CD4-positive, alpha-beta T cell (primary cell): ENCODE data around the gene HCFC1R1. TPM values are rescaled to one million over a fixed set of nuclear protein-coding genes. Genes with fewer than 3 reads are reported as not detected.

Source experiments
- ATAC-seq: fragments of 200-7000 bp; cut with Tn5 transposase; one replicate; pipeline ENCODE4 v1.10.0; 2022; ENCODE audit warnings: mild to moderate bottlenecking; ENCODE audit not compliant: poor library complexity
- CTCF ChIA-PET: fragments of 350-600 bp; sonication (Branson Sonifier 250); formaldehyde crosslinking; loops from one replicate; lab custom pipeline; 2021; ENCODE audit warnings: antibody characterized with exemption, inconsistent platforms; lab: Charles Lee
- POLR2A ChIA-PET: fragments of 350-600 bp; sonication (Branson Sonifier 250); formaldehyde crosslinking; loops from one replicate; lab custom pipeline; 2021; ENCODE audit warnings: antibody characterized with exemption, inconsistent platforms; lab: Charles Lee
- DNase-seq, 14 experiments: peaks; one replicate each; pipeline ENCODE4 v3.0.0-alpha.2; 2013 to 2020; ENCODE audit warnings: mixed read lengths in 2 of 14
- H3K27ac ChIP-seq, 2 donors: one replicate each; pipeline versions ENCODE4 v1.5.1 to v1.7.0; 2013; ENCODE audit warnings: low read length in 2 of 2, low read depth in 1 of 2, mild to moderate bottlenecking in 1 of 2
- H3K27me3 ChIP-seq, 2 experiments: 1 replicate in 1 of 2; 2 replicates in 1 of 2; pipeline versions ENCODE4 v1.6.1 to v1.7.0; 2013; ENCODE audit warnings: low read length in 2 of 2, control low read depth in 1 of 2, mild to moderate bottlenecking in 1 of 2, moderate library complexity in 1 of 2; ENCODE audit not compliant: insufficient read depth in 2 of 2, control insufficient read depth in 1 of 2
- H3K36me3 ChIP-seq: one replicate; pipeline ENCODE4 v1.6.1; 2013; ENCODE audit warnings: low read length, control low read depth; ENCODE audit not compliant: insufficient read depth
- H3K4me1 ChIP-seq: one replicate; pipeline ENCODE4 v1.6.1; 2013; ENCODE audit warnings: low read length, control low read depth; ENCODE audit not compliant: insufficient read depth
- H3K4me3 ChIP-seq: one replicate; pipeline ENCODE4 v1.5.1; 2013; ENCODE audit warnings: mild to moderate bottlenecking, low read length, moderate library complexity
- H3K9me3 ChIP-seq, 2 experiments: 1 replicate in 1 of 2; 2 replicates in 1 of 2; pipeline versions ENCODE4 v1.6.1 to v1.7.0; 2013; ENCODE audit warnings: low read length in 2 of 2, mild to moderate bottlenecking in 2 of 2, control low read depth in 1 of 2, moderate library complexity in 1 of 2; ENCODE audit not compliant: control insufficient read depth in 1 of 2, insufficient read depth in 1 of 2
- H3K27ac Mint-ChIP-seq: one replicate; pipeline ENCODE4 v1.8.0; 2020; ENCODE audit warnings: mixed read lengths
- H3K27me3 Mint-ChIP-seq: one replicate; pipeline ENCODE4 v1.8.0; 2021; ENCODE audit warnings: mixed read lengths
- H3K36me3 Mint-ChIP-seq: one replicate; pipeline ENCODE4 v1.8.0; 2021; ENCODE audit warnings: low read depth, mixed read lengths
- H3K4me1 Mint-ChIP-seq: one replicate; pipeline ENCODE4 v1.8.0; 2021; ENCODE audit warnings: low read depth, mixed read lengths
- H3K4me3 Mint-ChIP-seq: one replicate; pipeline ENCODE4 v1.8.0; 2020; ENCODE audit warnings: mild to moderate bottlenecking, mixed read lengths
- H3K9me3 Mint-ChIP-seq: one replicate; pipeline ENCODE4 v1.8.0; 2020; ENCODE audit warnings: mixed read lengths
- intact Hi-C, 2 experiments: fragments of 100-400 bp; cut with DNase I in 1 of 2; cut with micrococcal nuclease in 1 of 2; formaldehyde crosslinking; loops; one replicate each; pipeline versions ENCODE4 v1.15.1 to v1.9.0; 2023 to 2025; cut with DNase I, micrococcal nuclease
- total RNA-seq, 174 experiments: library from RNA in 2 of 174; stranded (reverse) in 2 of 174; gene quantifications; one replicate each; pipeline ENCODE4 v1.2.3 and lab custom pipeline; 2021 to 2026
- TF ChIP-seq, protein P1 (sequence below): fragments of 200-600 bp; IDR thresholded peaks from one replicate; pipeline ENCODE4 v1.8.0; 2022; ENCODE audit warnings: antibody characterized with exemption, mild to moderate bottlenecking

HCFC1R1 gene
- total RNA-seq, 2 experiments from 2014 or later, result 8.9 to 11.0 TPM

DNA sequence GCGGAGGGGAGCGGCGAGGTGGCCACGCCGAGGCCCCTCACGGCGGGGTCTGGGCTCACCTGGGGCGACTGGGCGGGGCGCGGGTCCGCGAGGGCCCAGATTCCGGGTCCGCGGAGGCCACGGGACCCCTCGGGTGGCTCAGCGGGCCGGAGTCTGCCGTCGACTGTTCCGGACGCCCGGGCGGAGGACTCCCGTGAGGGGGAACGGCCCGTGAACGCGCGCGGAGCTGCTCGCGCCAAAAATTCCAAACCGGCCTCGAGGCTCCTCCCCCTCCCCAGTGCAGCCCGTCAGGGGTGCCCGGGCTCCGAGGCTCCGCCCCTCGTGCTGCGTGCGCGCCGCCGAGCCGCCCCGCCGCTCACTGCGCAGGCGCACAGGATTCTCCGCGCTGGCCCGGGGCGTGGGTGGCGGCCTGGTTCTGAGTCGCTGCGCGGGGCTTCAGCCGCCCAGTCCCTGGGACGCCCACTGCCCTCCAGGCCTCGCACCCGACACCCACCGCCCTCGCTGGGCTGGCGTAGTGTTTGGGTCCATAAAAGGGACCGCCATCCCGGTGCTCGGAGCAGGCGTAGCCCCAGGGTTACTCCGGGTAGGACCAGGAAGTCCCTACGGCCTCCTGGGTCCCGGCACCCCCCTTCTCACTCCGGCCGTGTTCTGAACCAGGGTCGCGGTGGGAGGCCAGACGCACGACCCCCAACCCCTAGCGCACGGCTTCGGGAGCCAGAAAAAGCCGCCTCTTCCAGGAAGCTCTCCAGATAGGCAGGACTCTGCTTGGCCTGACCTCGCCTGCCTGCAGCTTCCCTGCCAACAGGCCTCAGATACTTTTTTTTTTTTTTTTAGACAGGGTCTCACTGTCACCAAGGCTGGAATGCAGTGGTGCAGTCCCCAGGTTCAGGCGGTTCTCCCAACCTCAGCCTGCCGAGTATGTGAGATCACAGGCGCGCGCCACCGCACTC lies 43.2 kb downstream of the HCFC1R1 start, which contains the start of gene PKMYT1:
TSS of gene PKMYT1 (minus strand) at position 220 of the 950 bp plus-strand sequence. CDS start 789 bp downstream, outside the sequence.
- DNase-seq (peak; percentile 86 to 98 (median 94)), ATAC-seq (peak; percentile 95)
- peaks cover 0 to 3% of the 10 kb centered on the region in 2 experiments for H3K27me3 ChIP-seq
- ChIA-PET POLR2A (interaction anchor here (0.6 to 2.1 kb wide), 11 partner anchors 12 to 596 kb away, joined by 3 to 22 read pairs (median 3); partner anchors contain the start of genes KCTD5, KREMEN2, PAQR4 and TNFRSF12A), CTCF (interaction anchor here (0.8 to 1.7 kb wide), 3 partner anchors 10 to 50 kb away, joined by 3 to 4 read pairs (median 3); no protein-coding TSS in a partner anchor)
- TF ChIP-seq, protein P1, sequence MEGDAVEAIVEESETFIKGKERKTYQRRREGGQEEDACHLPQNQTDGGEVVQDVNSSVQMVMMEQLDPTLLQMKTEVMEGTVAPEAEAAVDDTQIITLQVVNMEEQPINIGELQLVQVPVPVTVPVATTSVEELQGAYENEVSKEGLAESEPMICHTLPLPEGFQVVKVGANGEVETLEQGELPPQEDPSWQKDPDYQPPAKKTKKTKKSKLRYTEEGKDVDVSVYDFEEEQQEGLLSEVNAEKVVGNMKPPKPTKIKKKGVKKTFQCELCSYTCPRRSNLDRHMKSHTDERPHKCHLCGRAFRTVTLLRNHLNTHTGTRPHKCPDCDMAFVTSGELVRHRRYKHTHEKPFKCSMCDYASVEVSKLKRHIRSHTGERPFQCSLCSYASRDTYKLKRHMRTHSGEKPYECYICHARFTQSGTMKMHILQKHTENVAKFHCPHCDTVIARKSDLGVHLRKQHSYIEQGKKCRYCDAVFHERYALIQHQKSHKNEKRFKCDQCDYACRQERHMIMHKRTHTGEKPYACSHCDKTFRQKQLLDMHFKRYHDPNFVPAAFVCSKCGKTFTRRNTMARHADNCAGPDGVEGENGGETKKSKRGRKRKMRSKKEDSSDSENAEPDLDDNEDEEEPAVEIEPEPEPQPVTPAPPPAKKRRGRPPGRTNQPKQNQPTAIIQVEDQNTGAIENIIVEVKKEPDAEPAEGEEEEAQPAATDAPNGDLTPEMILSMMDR, result no peak
- no peaks in the 10 kb centered on the region for H3K9me3 Mint-ChIP-seq
- no peaks in the 10 kb centered on the region for H3K27me3 Mint-ChIP-seq
- peak within 1 kb of the TSS; percentile 82 for H3K4me3 Mint-ChIP-seq
- no peaks in the 10 kb centered on the region for H3K36me3 ChIP-seq
- no peaks in the 10 kb centered on the region for H3K4me1 Mint-ChIP-seq
- peaks cover 29% of the 10 kb centered on the region for H3K4me1 ChIP-seq
- H3K27ac Mint-ChIP-seq, result peak within 1 kb of the TSS; percentile 49
- no peaks in the 10 kb centered on the region for H3K36me3 Mint-ChIP-seq
- H3K9me3 ChIP-seq, result peaks cover 0 to 7% of the 10 kb centered on the region in 2 experiments
- H3K27ac ChIP-seq, result peak within 1 kb of the TSS; percentile 50 to 73
- intact Hi-C loops, result loop anchor here in 1 of 2 experiments (1.0 to 5.0 kb wide), 4 partner anchors 11 to 103 kb away; partner anchors contain the start of genes FLYWCH1 and PAQR4
- peak within 1 kb of the TSS; percentile 93 for H3K4me3 ChIP-seq

DNA sequence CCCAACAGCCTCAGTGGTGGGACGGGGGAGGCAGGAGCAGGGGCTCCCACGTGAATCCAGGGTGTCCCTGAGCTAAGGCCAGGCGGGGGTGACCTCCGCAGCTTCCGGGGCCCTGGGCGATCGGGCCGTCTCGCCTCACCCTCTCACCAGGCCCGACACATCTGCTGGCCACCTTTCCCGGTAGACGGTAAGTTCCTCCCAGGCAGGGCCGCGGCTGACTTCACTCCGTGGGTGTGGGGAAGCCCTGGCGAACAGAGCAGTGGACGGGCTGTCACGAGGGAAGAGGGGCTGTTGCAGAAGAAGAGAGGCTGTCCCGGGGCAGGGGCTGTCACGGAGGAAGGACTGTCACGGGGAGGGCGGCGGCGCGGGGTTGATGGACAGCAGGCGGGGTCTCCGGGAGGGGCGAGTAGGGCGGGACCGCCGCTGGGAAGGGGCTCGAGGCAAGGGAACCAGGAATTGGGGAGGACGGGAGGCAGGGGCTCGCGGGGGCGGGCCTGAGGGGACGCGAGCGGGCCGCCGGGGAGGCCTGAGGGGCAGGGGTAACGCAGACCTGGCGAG lies 44.0 kb downstream of the HCFC1R1 start:
- intact Hi-C loops, result loop anchor here in 1 of 2 experiments (1.0 to 5.0 kb wide), 4 partner anchors 10 to 102 kb away; partner anchors contain the start of genes FLYWCH1 and PAQR4
- ATAC-seq (no peak), DNase-seq (peak in 2 of 14 experiments; percentile 26 to 47)
- Histone ChIP-seq H3K4me1 (peaks cover 29% of the 10 kb centered on the region), H3K27ac (no peak overlapping the region), H3K4me3 (peak overlapping the region; percentile 93), H3K9me3 (peaks cover 0 to 7% of the 10 kb centered on the region in 2 experiments), H3K36me3 (no peaks in the 10 kb centered on the region), H3K27me3 (peaks cover 0 to 3% of the 10 kb centered on the region in 2 experiments)
- Mint-ChIP-seq H3K4me1 (no peaks in the 10 kb centered on the region), H3K9me3 (no peaks in the 10 kb centered on the region), H3K4me3 (peak overlapping the region; percentile 82), H3K27ac (no peak overlapping the region), H3K36me3 (no peaks in the 10 kb centered on the region), H3K27me3 (no peaks in the 10 kb centered on the region)
- TF ChIP-seq, protein P1, result no peak
- ChIA-PET POLR2A (interaction anchor here (0.6 to 2.1 kb wide), 6 partner anchors 11 to 52 kb away, joined by 3 to 22 read pairs (median 5); partner anchors contain the start of genes KREMEN2 and PAQR4), CTCF (interaction anchor here (1.7 kb wide), 1 partner anchor 48 kb away, joined by 4 read pairs; no protein-coding TSS in a partner anchor)

DNA sequence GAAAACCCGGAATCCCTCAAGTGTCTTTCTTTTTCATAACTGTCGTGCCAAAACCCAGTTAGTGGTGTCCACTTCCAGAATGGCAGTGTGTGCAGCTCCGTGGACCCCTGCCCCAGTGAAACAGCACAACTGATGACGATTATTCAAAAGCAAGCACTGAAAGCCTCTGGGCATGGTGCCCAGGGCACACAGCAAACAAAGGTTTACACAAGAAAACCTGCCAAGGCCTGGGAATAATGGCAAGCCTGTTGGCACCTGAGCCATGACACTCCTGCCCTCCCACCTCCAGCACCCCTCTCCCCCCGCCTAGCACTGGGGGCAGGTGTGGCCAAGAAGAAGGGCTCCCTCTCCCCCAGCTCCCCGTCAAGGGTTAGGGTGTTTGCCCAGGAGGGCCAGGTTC lies 46.3 kb downstream of the HCFC1R1 start:
- no peak overlapping the region for H3K27ac ChIP-seq
- no peaks in the 10 kb centered on the region for H3K4me1 Mint-ChIP-seq
- CTCF ChIA-PET, result no interaction called here
- ATAC-seq (no peak), DNase-seq (no peak)
- H3K36me3 Mint-ChIP-seq, result no peaks in the 10 kb centered on the region
- no peak overlapping the region for H3K4me3 Mint-ChIP-seq
- no peaks in the 10 kb centered on the region for H3K27me3 Mint-ChIP-seq
- TF ChIP-seq, protein P1, result no peak
- H3K27ac Mint-ChIP-seq, result no peak overlapping the region
- POLR2A ChIA-PET, result no interaction called here
- H3K9me3 ChIP-seq, result peaks cover 0 to 7% of the 10 kb centered on the region in 2 experiments
- H3K36me3 ChIP-seq, result no peaks in the 10 kb centered on the region
- H3K4me3 ChIP-seq, result no peak overlapping the region
- H3K4me1 ChIP-seq, result peaks cover 21% of the 10 kb centered on the region
- peaks cover 0 to 3% of the 10 kb centered on the region in 2 experiments for H3K27me3 ChIP-seq
- intact Hi-C loops, result no loop called here
- no peaks in the 10 kb centered on the region for H3K9me3 Mint-ChIP-seq
